Measurements from ENCODE around the gene MARF1. TPM values are rescaled to one million over a fixed set of nuclear protein-coding genes. Genes with fewer than 3 reads are reported as not detected.
"Not testable (repeated sequence)": the region's sequence is repeated elsewhere in the genome, so short reads cannot be mapped to it uniquely, and the experiment has no call there.

MARF1 gene
- total and polyA plus RNA-seq, 9 donors, result 16.9 to 34.1 (median 29.2) TPM

DNA sequence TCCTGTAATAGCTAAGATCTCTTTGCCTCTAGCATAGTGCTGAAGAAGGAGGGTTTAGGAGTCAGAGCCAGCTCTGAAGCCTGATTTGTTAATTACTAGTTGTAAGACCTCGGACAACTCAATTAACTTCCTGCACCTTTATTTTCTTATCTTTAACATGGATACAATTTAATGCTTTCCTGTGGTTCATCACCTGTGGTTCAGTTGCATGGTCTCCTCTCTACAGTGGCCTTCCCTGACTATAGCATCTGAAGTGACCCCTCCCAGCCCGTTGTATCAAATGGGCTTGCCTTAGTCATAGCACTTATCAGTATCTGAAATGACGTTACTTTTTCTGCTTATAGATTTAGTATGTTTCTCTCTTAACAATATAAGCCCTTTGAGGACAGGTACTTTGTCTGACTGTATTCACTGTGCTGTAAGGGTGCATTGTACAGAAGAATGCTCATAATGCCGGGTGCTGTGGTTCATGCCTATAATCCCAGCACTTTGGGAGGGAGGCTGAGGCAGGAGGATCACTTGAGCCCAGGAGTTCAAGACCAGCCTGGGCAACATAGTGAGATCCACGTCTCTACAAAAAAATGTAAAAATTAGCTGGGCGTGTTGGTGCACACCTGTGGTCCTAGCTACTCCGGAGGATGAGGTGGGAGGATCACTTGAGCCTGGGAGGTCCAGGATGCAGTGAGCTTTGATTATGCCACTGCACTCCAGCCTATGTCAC, 4.5 kb upstream of the MARF1 start:
- Histone ChIP-seq H3K4me1 (ENCODE audit: control insufficient read depth, insufficient read depth, low read length) (peaks cover 15% of the 10 kb centered on the region), H3K27me3 (ENCODE audit: control insufficient read depth, insufficient read depth, low read length) (no peaks in the 10 kb centered on the region), H3K9me3 (replicated peaks; ENCODE audit: control insufficient read depth, low read depth, low read length) (no peaks in the 10 kb centered on the region), H3K27ac (ENCODE audit: low read length) (no peak overlapping the region), H3K4me3 (ENCODE audit: low read length) (no peak overlapping the region), H3K36me3 (ENCODE audit: control insufficient read depth, insufficient read depth, low read length) (no peaks in the 10 kb centered on the region)
- DNase-seq, result no peak
- WGBS (ENCODE audit: insufficient coverage), result 100% methylated on average over 1 of the region's 7 CpGs

DNA sequence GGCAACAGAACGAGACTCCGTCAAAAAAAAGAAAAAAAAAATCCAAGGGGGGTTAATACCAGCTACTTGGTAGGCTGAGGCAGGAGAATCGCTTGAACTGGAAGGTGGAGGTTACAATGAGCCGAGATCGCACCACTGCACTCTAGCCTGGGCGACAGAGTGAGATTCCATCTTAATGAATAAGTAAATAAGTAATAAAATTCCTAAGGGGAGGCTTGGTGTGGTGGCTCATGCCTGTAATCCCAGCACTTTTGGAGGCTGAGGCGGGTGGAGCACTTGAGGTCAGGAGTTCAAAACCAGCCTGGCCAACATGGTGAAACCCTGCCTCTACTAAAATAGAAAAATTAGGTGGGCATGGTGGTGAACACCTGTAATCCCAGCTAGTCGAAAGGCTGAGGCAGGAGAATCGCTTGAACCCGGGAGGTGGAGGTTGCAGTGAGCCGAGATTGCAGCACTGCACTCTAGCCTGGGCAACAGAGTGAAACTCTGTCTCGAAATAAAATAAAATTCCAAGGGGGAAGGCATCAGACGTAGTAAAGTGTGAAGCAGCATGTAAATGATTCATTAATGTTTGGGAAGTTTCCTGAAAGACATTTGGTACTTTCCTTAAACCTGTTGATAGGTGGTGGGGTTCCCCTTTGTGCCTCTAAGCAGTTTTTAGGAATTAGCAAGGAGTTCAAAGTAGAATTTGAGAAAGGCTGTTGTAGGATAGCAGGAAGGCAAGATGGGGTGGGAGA, 3.8 kb upstream of the MARF1 start:
- H3K27ac ChIP-seq (ENCODE audit: low read length); H3K9me3 ChIP-seq (replicated peaks; ENCODE audit: control insufficient read depth, low read depth, low read length); DNase-seq; H3K27me3 ChIP-seq (ENCODE audit: control insufficient read depth, insufficient read depth, low read length); H3K4me3 ChIP-seq (ENCODE audit: low read length); H3K36me3 ChIP-seq (ENCODE audit: control insufficient read depth, insufficient read depth, low read length): not testable (repeated sequence)
- WGBS (ENCODE audit: insufficient coverage), result 83% methylated on average over 7 of the region's 13 CpGs
- H3K4me1 ChIP-seq (ENCODE audit: control insufficient read depth, insufficient read depth, low read length), result peaks cover 18% of the 10 kb centered on the region

DNA sequence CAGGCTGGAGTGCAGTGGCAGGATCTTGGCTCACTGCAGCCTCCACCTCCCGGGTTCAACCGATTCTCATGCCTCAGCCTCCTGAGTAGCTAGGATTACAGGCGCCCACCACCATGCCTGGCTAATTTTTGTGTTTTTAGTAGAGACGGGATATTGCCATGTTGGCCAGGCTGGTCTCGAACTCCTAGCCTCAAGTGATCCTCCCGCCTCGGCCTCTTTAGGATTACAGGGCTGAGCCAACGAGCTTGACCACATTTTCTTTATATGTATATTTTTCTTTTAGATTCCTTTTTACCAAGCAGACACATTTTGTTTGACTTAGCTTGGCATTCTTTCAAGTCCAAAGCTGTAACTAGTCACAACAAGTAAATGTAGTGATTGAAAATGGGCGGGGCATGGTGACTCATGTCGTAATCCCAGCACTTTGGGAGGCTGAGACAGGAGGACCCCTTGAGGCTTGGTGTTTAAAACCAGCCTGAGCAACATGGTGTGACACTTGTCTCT, 2.1 kb upstream of the MARF1 start:
- not testable (repeated sequence) for H3K9me3 ChIP-seq (replicated peaks; ENCODE audit: control insufficient read depth, low read depth, low read length); DNase-seq; H3K36me3 ChIP-seq (ENCODE audit: control insufficient read depth, insufficient read depth, low read length); H3K27ac ChIP-seq (ENCODE audit: low read length); H3K27me3 ChIP-seq (ENCODE audit: control insufficient read depth, insufficient read depth, low read length); H3K4me3 ChIP-seq (ENCODE audit: low read length)
- whole genome bisulfite sequencing (ENCODE audit: insufficient coverage), result 100% methylated on average over 2 of the region's 10 CpGs
- peaks cover 12% of the 10 kb centered on the region for H3K4me1 ChIP-seq (ENCODE audit: control insufficient read depth, insufficient read depth, low read length)

DNA sequence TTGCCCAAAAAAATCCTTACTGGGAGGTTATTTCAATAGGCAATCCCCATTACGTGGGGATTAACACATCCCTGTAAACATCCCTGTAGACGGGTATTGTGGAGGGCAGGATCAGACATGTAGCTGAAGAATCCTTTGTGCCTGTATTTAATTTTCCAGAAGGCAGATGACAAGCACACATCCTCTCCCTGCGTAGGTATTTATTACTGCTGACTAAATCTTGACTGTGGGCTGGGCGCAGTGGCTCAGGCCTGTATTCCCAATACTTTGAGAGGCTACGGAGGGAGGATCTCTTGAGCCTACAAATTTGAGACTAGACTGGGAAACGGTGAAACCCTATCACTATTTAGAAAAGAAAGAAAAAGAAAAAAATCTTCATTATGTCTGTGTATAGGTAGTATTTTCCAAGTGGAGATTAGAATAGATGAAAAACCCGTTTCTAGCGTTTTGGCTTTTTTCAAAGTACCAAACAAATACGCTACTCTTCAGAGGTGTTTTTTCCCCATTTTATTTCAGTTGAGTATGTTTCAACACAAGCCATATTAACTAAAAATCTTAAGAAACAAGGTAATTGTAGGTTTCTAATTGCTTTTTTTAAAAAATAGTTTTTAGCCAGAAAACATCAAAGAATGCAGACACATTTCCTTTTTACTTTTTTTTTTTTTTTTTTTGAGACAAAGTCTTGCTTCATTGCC, 1.5 kb upstream of the MARF1 start:
- H3K4me3 ChIP-seq (ENCODE audit: low read length), result no peak overlapping the region
- no peak for DNase-seq
- no CpG with 5 or more reads among the region's 9 CpGs for WGBS (ENCODE audit: insufficient coverage)
- H3K27ac ChIP-seq (ENCODE audit: low read length), result no peak overlapping the region
- no peaks in the 10 kb centered on the region for H3K27me3 ChIP-seq (ENCODE audit: control insufficient read depth, insufficient read depth, low read length)
- H3K36me3 ChIP-seq (ENCODE audit: control insufficient read depth, insufficient read depth, low read length), result no peaks in the 10 kb centered on the region
- peaks cover 9% of the 10 kb centered on the region for H3K4me1 ChIP-seq (ENCODE audit: control insufficient read depth, insufficient read depth, low read length)
- H3K9me3 ChIP-seq (replicated peaks; ENCODE audit: control insufficient read depth, low read depth, low read length), result no peaks in the 10 kb centered on the region

DNA sequence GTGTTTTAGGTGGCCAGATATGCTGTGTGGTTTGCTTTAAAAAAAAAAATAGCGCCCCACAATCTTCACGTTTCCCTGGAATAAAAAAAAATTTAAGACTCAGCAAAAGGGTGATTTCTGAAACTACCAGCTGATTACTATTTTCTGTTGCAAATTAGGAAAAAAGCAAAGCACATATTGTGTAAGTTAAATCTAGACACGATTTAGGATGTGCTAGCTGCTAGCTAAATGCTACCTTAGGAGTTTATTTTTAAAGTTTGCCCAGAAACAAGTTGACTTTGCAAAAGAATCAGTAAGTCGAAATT, 944 bp upstream of the MARF1 start:
- H3K4me1 ChIP-seq (ENCODE audit: control insufficient read depth, insufficient read depth, low read length), result peaks cover 7% of the 10 kb centered on the region
- DNase-seq, result no peak
- no peaks in the 10 kb centered on the region for H3K27me3 ChIP-seq (ENCODE audit: control insufficient read depth, insufficient read depth, low read length)
- H3K4me3 ChIP-seq (ENCODE audit: low read length), result peak overlapping the region; percentile 88
- H3K27ac ChIP-seq (ENCODE audit: low read length), result peak overlapping the region; percentile 99
- no peaks in the 10 kb centered on the region for H3K9me3 ChIP-seq (replicated peaks; ENCODE audit: control insufficient read depth, low read depth, low read length)
- WGBS (ENCODE audit: insufficient coverage), result no CpG with 5 or more reads among the region's 4 CpGs
- H3K36me3 ChIP-seq (ENCODE audit: control insufficient read depth, insufficient read depth, low read length), result peaks cover 2% of the 10 kb centered on the region

DNA sequence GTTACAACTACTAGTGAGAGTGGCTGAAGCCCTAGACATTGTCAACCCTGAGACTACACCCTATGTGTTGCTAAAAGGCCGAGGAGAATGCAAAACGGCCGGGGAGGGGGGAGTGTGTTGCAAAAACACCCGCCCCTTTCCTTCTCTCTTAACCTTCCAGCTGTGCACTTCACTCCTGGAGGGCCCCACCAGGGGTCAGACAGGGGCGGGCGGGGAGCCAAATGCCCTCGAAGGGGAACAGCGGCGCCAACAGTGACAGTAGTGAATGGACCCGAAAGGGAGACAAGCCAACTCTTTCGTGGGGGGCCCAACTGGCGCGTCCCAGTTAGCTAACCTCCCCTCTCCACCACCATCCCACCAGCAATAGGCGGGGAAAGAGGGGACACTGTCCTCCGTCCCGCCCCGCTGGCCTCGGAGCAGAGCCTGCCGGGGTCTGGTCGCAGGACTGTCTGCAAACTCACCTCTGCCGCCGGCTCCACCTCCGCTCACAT, 352 bp downstream of the MARF1 start:
- DNase-seq, result peak; percentile 79
- Histone ChIP-seq H3K27me3 (ENCODE audit: control insufficient read depth, insufficient read depth, low read length) (no peaks in the 10 kb centered on the region), H3K4me3 (ENCODE audit: low read length) (peak overlapping the region; percentile 95), H3K4me1 (ENCODE audit: control insufficient read depth, insufficient read depth, low read length) (peaks cover 7% of the 10 kb centered on the region), H3K27ac (ENCODE audit: low read length) (peak overlapping the region; percentile 94), H3K36me3 (ENCODE audit: control insufficient read depth, insufficient read depth, low read length) (peaks cover 10% of the 10 kb centered on the region), H3K9me3 (replicated peaks; ENCODE audit: control insufficient read depth, low read depth, low read length) (no peaks in the 10 kb centered on the region)
- WGBS (ENCODE audit: insufficient coverage), result 0% methylated on average over 7 of the region's 23 CpGs

DNA sequence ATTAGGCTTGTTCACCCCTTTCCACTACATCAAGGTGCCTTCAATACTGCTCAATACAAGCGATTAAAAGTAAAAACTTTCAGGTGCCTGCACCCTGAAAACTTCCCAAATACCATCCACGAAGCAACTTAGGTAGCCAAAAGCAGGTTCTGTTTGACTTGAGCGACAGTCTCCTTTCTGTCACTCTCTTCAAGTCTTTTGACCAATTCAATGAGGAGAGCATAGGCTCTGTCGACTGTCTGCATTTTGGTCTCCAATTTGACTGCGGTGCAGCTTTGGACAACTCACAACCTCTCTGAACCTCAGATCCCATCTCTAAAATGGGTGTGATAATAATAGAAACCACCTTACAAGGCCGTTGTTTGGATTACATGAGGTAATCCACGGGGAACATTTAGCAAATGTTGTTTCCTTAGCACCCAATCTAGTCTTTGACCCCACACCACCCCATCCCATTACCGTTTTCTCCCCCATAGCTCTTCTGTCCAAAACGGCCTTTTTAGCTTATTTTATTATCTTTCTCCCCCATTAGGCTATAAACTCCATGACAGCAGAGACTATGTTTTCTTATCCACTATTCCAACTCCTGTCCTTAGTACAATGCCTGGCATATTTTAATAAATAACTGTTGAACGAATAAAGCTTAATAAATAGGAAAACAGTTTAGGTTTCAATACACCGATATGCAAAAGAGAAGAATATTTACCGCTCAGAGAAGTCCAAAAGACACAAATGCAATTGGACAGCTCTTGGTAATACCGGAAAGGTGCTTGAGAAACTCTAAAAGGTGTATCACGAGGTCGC, 999 bp downstream of the MARF1 start:
- WGBS (ENCODE audit: insufficient coverage), result 42% methylated on average over 6 of the region's 15 CpGs
- Histone ChIP-seq H3K4me3 (ENCODE audit: low read length) (peak overlapping the region; percentile 95), H3K27ac (ENCODE audit: low read length) (peak overlapping the region; percentile 94), H3K27me3 (ENCODE audit: control insufficient read depth, insufficient read depth, low read length) (no peaks in the 10 kb centered on the region), H3K4me1 (ENCODE audit: control insufficient read depth, insufficient read depth, low read length) (peaks cover 7% of the 10 kb centered on the region), H3K9me3 (replicated peaks; ENCODE audit: control insufficient read depth, low read depth, low read length) (no peaks in the 10 kb centered on the region), H3K36me3 (ENCODE audit: control insufficient read depth, insufficient read depth, low read length) (peaks cover 16% of the 10 kb centered on the region)
- DNase-seq, result no peak

DNA sequence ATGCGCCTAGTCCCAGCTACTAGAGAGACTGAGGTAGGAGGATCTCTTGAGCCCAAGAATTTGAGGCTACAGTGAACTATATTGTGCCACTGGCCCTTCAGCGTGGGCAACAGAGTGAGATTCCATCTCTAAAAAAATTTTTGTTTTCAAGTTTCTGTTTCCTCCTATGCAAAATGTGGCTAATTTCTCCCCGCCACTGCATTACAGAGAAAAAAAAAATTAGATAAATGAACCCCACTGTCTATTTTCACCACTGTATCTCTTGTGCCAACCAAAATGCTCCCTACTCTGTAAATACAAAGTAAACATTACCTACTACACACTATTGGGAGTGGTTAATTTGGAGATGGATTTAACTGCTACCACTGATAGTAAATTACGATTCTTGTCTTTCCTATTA, 2.0 kb downstream of the MARF1 start:
- H3K27me3 ChIP-seq (ENCODE audit: control insufficient read depth, insufficient read depth, low read length), result no peaks in the 10 kb centered on the region
- peaks cover 24% of the 10 kb centered on the region for H3K36me3 ChIP-seq (ENCODE audit: control insufficient read depth, insufficient read depth, low read length)
- no peak overlapping the region for H3K4me3 ChIP-seq (ENCODE audit: low read length)
- DNase-seq, result no peak
- H3K27ac ChIP-seq (ENCODE audit: low read length), result no peak overlapping the region
- H3K4me1 ChIP-seq (ENCODE audit: control insufficient read depth, insufficient read depth, low read length), result peaks cover 7% of the 10 kb centered on the region
- H3K9me3 ChIP-seq (replicated peaks; ENCODE audit: control insufficient read depth, low read depth, low read length), result no peaks in the 10 kb centered on the region
- 100% methylated on average over 1 of the region's 4 CpGs for WGBS (ENCODE audit: insufficient coverage)

DNA sequence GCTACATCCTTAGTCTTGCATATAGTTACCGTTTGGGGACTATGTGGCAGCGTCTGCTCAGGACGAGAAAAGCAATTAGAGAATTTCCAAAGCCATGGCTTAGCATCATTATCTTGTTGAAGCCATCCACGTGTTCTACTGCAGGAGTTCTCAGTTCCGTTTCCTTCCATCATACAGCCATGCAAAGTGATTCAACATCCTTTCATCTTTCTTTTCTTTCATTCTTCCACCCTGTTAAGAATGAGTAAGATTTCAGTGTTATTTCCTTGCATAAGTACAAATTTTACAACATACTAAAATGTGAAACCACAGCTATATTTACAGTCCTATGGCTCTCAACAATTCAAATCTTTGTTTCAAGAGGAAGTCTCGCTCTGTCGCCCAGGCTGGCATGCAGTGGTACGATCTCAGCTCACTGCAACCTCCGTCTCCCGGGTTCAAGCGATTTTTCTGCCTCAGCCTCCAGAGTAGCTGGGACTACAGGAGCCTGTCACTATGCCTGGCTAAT, 3.8 kb downstream of the MARF1 start:
- H3K27ac ChIP-seq (ENCODE audit: low read length), result no peak overlapping the region

More for the DNA sequence above, 3.8 kb downstream of the MARF1 start:
- Histone ChIP-seq H3K27me3 (ENCODE audit: control insufficient read depth, insufficient read depth, low read length) (no peaks in the 10 kb centered on the region), H3K4me3 (ENCODE audit: low read length) (no peak overlapping the region), H3K9me3 (replicated peaks; ENCODE audit: control insufficient read depth, low read depth, low read length) (no peaks in the 10 kb centered on the region), H3K4me1 (ENCODE audit: control insufficient read depth, insufficient read depth, low read length) (peaks cover 7% of the 10 kb centered on the region), H3K36me3 (ENCODE audit: control insufficient read depth, insufficient read depth, low read length) (peaks cover 39% of the 10 kb centered on the region)
- no peak for DNase-seq
- 92% methylated on average over 9 of the region's 11 CpGs for WGBS (ENCODE audit: insufficient coverage)

All from muscle of leg (tissue), 11 donors.